Cardiac atrium fibroblast (primary cell): ENCODE measurements around the gene AK3. TPM values are rescaled to one million over a fixed set of nuclear protein-coding genes. Genes with fewer than 3 reads are reported as not detected.

Experiments
- total RNA-seq: library from RNA; depleted of rRNA; stranded (reverse); fragments of >200 nt; gene quantifications from 2 replicates; pipeline ENCODE4 v1.2.3, GENCODE V29; 2015

AK3 gene
- 46.6 and 68.2 TPM in 2 replicates for total RNA-seq

DNA sequence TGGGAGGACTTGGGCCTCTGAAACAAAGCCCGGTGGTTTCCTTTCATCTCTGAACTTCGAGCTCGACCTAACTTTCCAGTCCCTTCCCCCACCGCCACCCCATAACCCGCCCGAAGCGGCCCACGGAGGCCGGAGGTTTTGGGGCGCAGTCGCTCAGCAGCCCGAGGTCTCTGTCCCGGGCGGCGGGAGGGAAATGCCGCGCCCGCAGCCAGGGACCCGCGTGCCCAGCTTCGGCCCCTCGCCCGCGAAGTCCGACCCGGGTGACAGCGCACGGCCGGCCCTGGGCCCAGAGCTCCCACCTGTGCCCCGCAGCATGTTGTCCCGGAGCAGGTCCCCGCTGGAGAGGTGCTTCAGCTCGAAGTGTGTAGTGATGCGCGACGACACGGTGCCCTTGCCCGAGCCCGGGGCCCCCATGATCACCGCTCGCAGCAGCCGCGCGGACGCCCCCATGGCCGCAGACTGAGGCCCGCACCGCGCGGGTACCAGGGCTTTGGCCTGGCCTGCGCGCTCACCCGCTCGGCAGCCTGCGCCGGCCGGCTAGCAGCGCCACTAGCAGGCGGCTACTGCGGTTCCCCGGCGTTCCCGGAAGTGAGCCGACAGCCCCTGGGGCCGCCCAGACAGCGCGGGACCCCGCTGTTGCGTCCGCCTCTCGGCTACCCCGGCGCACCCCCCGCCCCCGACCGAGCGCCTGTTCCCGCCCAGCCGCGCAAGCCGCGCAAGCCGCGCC, at the start of gene AK3:
Gene AK3 (minus strand): TSS at position 565 of the 727 bp plus-strand sequence. CDS start 115 bp downstream, at position 450.

DNA sequence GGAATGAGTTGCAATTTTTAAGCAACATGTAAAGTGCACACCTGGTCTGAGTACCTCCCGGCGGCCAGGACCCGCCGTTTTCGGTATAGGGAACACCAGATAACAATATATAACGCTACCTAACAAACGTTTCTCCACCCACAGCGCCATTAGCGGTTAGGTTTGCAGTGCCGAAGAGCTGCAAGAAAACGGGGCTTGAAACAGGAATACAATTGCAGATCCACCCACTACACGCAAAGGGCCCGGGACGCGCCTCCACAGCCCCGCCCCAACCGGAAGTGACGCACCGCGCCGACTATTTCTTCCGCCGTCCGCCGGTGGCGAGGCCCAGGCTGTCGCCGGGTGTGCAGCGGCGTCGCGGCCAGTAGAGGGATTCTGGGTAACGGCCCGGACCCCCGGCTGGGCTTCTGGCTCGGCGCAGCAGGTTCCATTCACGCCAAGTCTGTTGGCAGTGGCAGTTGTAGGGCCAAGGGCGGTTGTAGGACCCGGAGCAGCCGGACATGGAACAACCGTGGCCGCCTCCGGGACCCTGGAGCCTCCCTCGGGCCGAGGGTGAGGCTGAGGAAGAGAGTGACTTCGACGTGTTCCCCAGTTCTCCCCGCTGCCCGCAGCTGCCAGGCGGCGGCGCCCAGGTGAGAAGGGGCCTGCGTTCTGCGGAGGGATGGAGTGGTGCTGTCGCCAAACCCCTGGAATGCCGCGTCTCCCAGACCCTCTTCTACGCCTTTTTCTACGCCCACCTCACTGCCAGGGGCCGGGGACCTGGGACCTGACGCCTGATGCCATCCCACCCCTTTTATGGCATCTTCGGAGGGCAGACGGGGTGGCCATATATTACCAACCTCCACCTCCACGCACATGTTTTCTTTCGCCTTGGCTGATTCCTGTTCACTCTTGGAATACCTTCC, 61.5 kb downstream of the AK3 start, which contains the start of gene CDC37L1:
Gene CDC37L1 (plus strand): TSS at position 302 of the 905 bp plus-strand sequence. CDS start 199 bp downstream, at position 501.

DNA sequence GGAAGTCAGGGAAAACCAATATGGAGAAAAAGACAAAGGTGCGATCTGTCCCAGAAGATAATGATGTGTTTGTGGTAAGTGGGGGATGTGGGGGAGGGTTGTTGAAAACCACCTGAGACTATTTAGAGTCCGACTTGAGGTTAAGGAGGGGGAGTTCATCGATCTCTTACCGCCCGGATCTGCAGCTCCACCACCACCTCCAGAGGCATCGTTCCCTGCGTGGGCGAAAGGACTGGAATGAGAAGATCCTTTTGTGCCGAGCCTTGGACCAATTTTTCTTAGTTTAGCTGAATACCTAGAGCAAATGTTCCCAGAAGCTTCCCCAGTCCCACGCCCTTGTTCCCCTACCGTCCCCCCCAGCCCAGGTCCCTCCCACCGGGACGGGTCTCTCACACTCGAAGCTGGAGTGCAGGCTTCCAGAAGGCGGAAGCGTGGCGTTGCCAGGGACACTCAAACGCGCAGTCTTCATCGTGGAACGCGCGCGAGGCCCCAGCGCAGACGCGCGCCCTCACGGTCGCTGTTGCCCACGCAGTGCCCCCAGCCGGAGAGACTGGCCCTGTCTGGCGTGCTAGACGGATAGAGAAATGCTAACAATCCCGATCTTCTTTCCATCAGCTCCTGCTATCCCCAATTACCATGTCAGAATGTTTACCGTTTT, 74.8 kb downstream of the AK3 start, which contains the start of gene SPATA6L:
Gene SPATA6L (minus strand): TSS at position 439 of the 658 bp plus-strand sequence. CDS start 230 bp downstream, at position 209.

DNA sequence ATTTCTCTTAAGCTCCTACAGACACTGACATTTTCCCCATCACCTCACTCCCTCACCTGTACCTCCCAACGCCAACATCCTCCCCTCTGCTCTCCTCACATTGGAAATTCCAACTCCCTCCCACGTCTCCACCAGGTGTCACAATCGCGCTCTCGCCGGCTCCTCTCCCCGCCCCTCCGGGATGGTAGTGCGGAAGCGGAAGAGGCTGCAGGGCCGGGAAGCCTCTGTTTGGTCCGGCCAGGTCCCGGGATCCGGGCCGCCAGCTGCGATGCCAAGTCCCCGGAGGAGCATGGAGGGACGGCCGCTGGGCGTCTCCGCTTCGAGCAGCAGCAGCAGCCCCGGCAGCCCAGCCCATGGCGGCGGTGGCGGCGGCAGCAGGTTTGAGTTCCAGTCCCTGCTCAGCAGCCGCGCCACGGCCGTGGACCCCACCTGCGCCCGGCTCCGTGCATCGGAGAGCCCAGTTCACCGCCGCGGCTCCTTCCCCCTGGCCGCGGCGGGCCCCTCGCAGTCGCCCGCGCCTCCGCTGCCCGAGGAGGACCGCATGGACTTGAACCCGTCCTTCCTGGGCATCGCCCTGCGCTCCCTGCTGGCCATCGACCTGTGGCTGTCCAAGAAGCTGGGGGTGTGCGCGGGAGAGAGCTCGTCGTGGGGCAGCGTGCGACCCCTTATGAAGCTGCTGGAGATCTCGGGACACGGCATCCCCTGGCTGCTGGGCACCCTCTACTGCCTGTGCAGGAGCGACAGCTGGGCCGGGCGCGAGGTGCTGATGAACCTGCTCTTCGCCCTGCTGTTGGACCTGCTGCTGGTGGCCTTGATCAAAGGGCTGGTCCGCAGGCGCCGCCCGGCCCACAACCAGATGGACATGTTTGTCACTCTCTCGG, 78.7 kb downstream of the AK3 start, which contains the start of gene PLPP6:
Gene PLPP6 (plus strand): TSS at position 187 of the 881 bp plus-strand sequence. CDS start 82 bp downstream, at position 269.

Other genes starting within 250 kb of the AK3 start
- gene PLPP6, start 78.9 kb downstream of the AK3 start, total RNA-seq = 3.4 and 6.6 TPM in 2 replicates
- 0.16 TPM in 1 of 2 replicates, not detected in the other for gene SPATA6L, start 74.7 kb downstream of the AK3 start, total RNA-seq
- 7.2 and 23.5 TPM in 2 replicates for gene CDC37L1, start 61.6 kb downstream of the AK3 start, total RNA-seq
- 5.6 and 17.5 TPM in 2 replicates for gene RCL1, start 51.7 kb upstream of the AK3 start, total RNA-seq
- 4.7 and 10.9 TPM in 2 replicates for gene JAK2, start 244.1 kb upstream of the AK3 start, total RNA-seq